GM19455 (cell line): ENCODE measurements around the gene KRTAP6-1.

Source experiments
- ATAC-seq: cut with Tn5 transposase; IDR thresholded peaks from one replicate; pipeline ENCODE4 v1.9.1; 2021; ENCODE audit not compliant: unreplicated experiment

Gene KRTAP6-1

DNA sequence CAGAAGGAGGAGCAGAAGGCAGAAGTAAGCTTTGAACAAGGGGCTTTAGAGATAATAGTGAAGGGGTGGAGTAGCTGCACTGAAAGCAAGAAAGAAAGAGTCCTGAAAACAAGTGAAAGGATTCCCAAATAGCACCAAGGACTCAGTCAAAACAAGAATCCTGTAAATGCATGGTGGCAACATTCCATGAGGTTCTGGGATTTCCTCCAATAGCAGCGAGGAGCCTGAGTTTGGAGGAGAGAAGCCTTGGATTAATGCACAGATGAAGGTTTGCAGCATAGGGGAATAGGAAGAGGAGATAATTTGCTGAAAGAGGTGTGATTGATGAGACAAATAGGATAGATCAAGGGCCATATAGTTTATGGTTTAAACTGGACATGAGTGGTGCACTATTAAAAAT lies 34.4 kb downstream of the KRTAP6-1 start:
- no peak for ATAC-seq

- ATAC-seq, result no peak
These were observed 36.0 kb downstream of the KRTAP6-1 start for GRCh38 chr21:30577766-30578165.

- no peak for ATAC-seq
These were observed 46.1 kb downstream of the KRTAP6-1 start for GRCh38 chr21:30567617-30568016.

GRCh38 chr21:30563630-30564029 lies 50.1 kb downstream of the KRTAP6-1 start:
- ATAC-seq, result no peak
